ENCODE results near the gene RAB12.
"Not testable (repeated sequence)": the region's sequence is repeated elsewhere in the genome, so short reads cannot be mapped to it uniquely, and the experiment has no call there.

The RAB12 gene

GRCh38 chr18:8608795-8609658 is at the start of gene RAB12:
Gene RAB12, plus strand, starts transcription at chr18:8609437. Its CDS starts 3 bp downstream, at chr18:8609440.
- DNase-seq, result peak; percentile 95

- no peak for DNase-seq
These were observed 49.5 kb upstream of the RAB12 start for GRCh38 chr18:8559612-8560186.

- DNase-seq, result no peak
These were observed 47.9 kb upstream of the RAB12 start for GRCh38 chr18:8561123-8561910.

GRCh38 chr18:8562070-8562469 is 47.2 kb upstream of the RAB12 start:
- no peak for DNase-seq

GRCh38 chr18:8562919-8563318 is 46.3 kb upstream of the RAB12 start:
- DNase-seq, result no peak

GRCh38 chr18:8571399-8571798 is 37.8 kb upstream of the RAB12 start:
- no peak for DNase-seq

- DNase-seq, result not testable (repeated sequence)
These were observed 35.5 kb upstream of the RAB12 start for GRCh38 chr18:8573766-8574165.

GRCh38 chr18:8584798-8585197 is 24.4 kb upstream of the RAB12 start:
- DNase-seq, result no peak

GRCh38 chr18:8586941-8587340 is 22.3 kb upstream of the RAB12 start:
- no peak for DNase-seq

- no peak for DNase-seq
These were observed 13.8 kb upstream of the RAB12 start for GRCh38 chr18:8595445-8595844.

GRCh38 chr18:8601277-8602032 is 7.8 kb upstream of the RAB12 start:
- no peak for DNase-seq

GRCh38 chr18:8602040-8602439 is 7.2 kb upstream of the RAB12 start:
- no peak for DNase-seq

GRCh38 chr18:8602557-8602956 is 6.7 kb upstream of the RAB12 start:
- DNase-seq, result no peak

- no peak for DNase-seq
These were observed 5.3 kb upstream of the RAB12 start for GRCh38 chr18:8603663-8604520.

- DNase-seq, result no peak
These were observed 3.3 kb upstream of the RAB12 start for GRCh38 chr18:8605974-8606373.

- DNase-seq, result no peak
These were observed 1.2 kb upstream of the RAB12 start for GRCh38 chr18:8607776-8608742.

- DNase-seq, result peak; percentile 70
These were observed 622 bp downstream of the RAB12 start for GRCh38 chr18:8609659-8610458.

- DNase-seq, result peak; percentile 36
These were observed 1.2 kb downstream of the RAB12 start for GRCh38 chr18:8610459-8610851.

GRCh38 chr18:8611916-8612576 is 2.8 kb downstream of the RAB12 start:
- DNase-seq, result no peak

Data from NCI-H146 (cell line).